HL-60/S4 (cell line): ENCODE data around the gene AK5.
"Not testable (repeated sequence)": the region's sequence is repeated elsewhere in the genome, so short reads cannot be mapped to it uniquely, and the experiment has no call there.

ENCODE experiments used
- in situ Hi-C: fragments of 300-500 bp; cut with MboI; formaldehyde crosslinking; loops from 2 replicates; pipeline ENCODE4 v1.14.3; 2022; ENCODE audit warnings: low sequenced_read_pairs

The AK5 gene

GRCh38 chr1:77484926-77485325 lies 203.1 kb downstream of the AK5 start:
- in situ Hi-C loops, result no loop called here

- in situ Hi-C loops, result no loop called here
Observed at GRCh38 chr1:77487631-77488030, 205.8 kb downstream of the AK5 start.

GRCh38 chr1:77489910-77490309 lies 208.1 kb downstream of the AK5 start:
- in situ Hi-C loops, result no loop called here

- in situ Hi-C loops, result no loop called here
Observed at GRCh38 chr1:77494026-77494425, 212.2 kb downstream of the AK5 start.

GRCh38 chr1:77498918-77499317 lies 217.1 kb downstream of the AK5 start:
- in situ Hi-C loops, result no loop called here

GRCh38 chr1:77499466-77499865 lies 217.6 kb downstream of the AK5 start:
- in situ Hi-C loops, result no loop called here

- in situ Hi-C loops, result no loop called here
Observed at GRCh38 chr1:77504986-77505385, 223.2 kb downstream of the AK5 start.

GRCh38 chr1:77506771-77507170 lies 225.0 kb downstream of the AK5 start:
- in situ Hi-C loops, result no loop called here

GRCh38 chr1:77509051-77509492 lies 227.3 kb downstream of the AK5 start:
- in situ Hi-C loops, result no loop called here

GRCh38 chr1:77509898-77510297 lies 228.1 kb downstream of the AK5 start:
- in situ Hi-C loops, result no loop called here

GRCh38 chr1:77511440-77511840 lies 229.6 kb downstream of the AK5 start:
- in situ Hi-C loops, result no loop called here

GRCh38 chr1:77512650-77513049 lies 230.8 kb downstream of the AK5 start:
- in situ Hi-C loops, result not testable (repeated sequence)

- in situ Hi-C loops, result no loop called here
Observed at GRCh38 chr1:77513839-77514763, 232.3 kb downstream of the AK5 start.

GRCh38 chr1:77514921-77515776 lies 233.3 kb downstream of the AK5 start:
- in situ Hi-C loops, result no loop called here

GRCh38 chr1:77516106-77516505 lies 234.3 kb downstream of the AK5 start:
- in situ Hi-C loops, result no loop called here

- in situ Hi-C loops, result no loop called here
Observed at GRCh38 chr1:77524038-77524437, 242.2 kb downstream of the AK5 start.

- in situ Hi-C loops, result loop anchor here (10.0 kb wide), 1 partner anchor 376 kb away; no protein-coding TSS in a partner anchor
Observed at GRCh38 chr1:77531149-77531548, 249.3 kb downstream of the AK5 start.

GRCh38 chr1:77531596-77532280 lies 249.9 kb downstream of the AK5 start:
- in situ Hi-C loops, result loop anchor here (10.0 kb wide), 1 partner anchor 377 kb away; no protein-coding TSS in a partner anchor

- in situ Hi-C loops, result loop anchor here (10.0 kb wide), 1 partner anchor 378 kb away; no protein-coding TSS in a partner anchor
Observed at GRCh38 chr1:77532641-77533040, 250.8 kb downstream of the AK5 start.

- in situ Hi-C loops, result loop anchor here (10.0 kb wide), 1 partner anchor 379 kb away; no protein-coding TSS in a partner anchor
Observed at GRCh38 chr1:77533660-77534305, 252.0 kb downstream of the AK5 start.
